Measurements from ENCODE around the gene OR5AU1.

The OR5AU1 gene

GRCh38 chr14:21109377-21110138, 46.3 kb downstream of the OR5AU1 start:
- no peak overlapping the region for H3K4me3 ChIP-seq (replicated peaks; ENCODE audit: low read depth, low read length)
- no peak for TF ChIP-seq CTCF (IDR thresholded peaks at IDR 0.05; ENCODE audit: low read depth, low read length, missing control alignments)
- no peak for DNase-seq (ENCODE audit: extremely low read depth, low read depth)

GRCh38 chr14:21108791-21109190, 47.1 kb downstream of the OR5AU1 start:
- H3K4me3 ChIP-seq (replicated peaks; ENCODE audit: low read depth, low read length), result no peak overlapping the region
- DNase-seq (ENCODE audit: extremely low read depth, low read depth), result no peak
- no peak for TF ChIP-seq CTCF (IDR thresholded peaks at IDR 0.05; ENCODE audit: low read depth, low read length, missing control alignments)

- H3K4me3 ChIP-seq (replicated peaks; ENCODE audit: low read depth, low read length), result no peak overlapping the region
- DNase-seq (ENCODE audit: extremely low read depth, low read depth), result no peak
- no peak for TF ChIP-seq CTCF (IDR thresholded peaks at IDR 0.05; ENCODE audit: low read depth, low read length, missing control alignments)
These were observed 48.5 kb downstream of the OR5AU1 start for GRCh38 chr14:21107283-21107800.

GRCh38 chr14:21106498-21107282, 49.2 kb downstream of the OR5AU1 start:
- peak; percentile 62 for DNase-seq (ENCODE audit: extremely low read depth, low read depth)
- peak; percentile 98 for TF ChIP-seq CTCF (IDR thresholded peaks at IDR 0.05; ENCODE audit: low read depth, low read length, missing control alignments)
- H3K4me3 ChIP-seq (replicated peaks; ENCODE audit: low read depth, low read length), result no peak overlapping the region

DNA sequence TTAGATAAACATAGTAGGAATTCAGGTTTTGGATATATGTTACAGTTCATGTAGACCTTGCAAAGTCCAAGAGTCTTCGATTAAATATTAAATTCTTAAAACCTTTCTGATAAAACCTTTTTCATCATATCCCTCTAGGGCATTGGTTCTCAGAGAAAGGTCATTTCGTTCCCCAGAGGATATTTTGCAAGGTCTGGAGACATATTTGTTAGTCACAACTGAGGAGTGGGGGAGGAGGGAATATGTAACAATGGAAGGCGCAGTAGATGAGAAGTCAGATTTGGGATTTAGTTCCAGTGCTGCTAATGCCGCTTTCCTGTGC, 49.7 kb downstream of the OR5AU1 start:
- no peak overlapping the region for H3K4me3 ChIP-seq (replicated peaks; ENCODE audit: low read depth, low read length)
- DNase-seq (ENCODE audit: extremely low read depth, low read depth), result no peak
- TF ChIP-seq CTCF (IDR thresholded peaks at IDR 0.05; ENCODE audit: low read depth, low read length, missing control alignments), result no peak

- no peak for TF ChIP-seq CTCF (IDR thresholded peaks at IDR 0.05; ENCODE audit: low read depth, low read length, missing control alignments)
- H3K4me3 ChIP-seq (replicated peaks; ENCODE audit: low read depth, low read length), result no peak overlapping the region
- no peak for DNase-seq (ENCODE audit: extremely low read depth, low read depth)
These were observed 50.8 kb downstream of the OR5AU1 start for GRCh38 chr14:21105095-21105494.

Measured in HFF-Myc (cell line).